H1 (cell line): Measurements from ENCODE around the gene CD37. TPM values are rescaled to one million over a fixed set of nuclear protein-coding genes. Genes with fewer than 3 reads are reported as not detected.
A peak's percentile ranks its signal among the peaks of the same experiment; 100 is the strongest.

Source experiments
- CTCF ChIA-PET: fragments of 300-600 bp; sonication (Branson Sonifier 250); formaldehyde crosslinking; loops from one replicate; lab custom pipeline; 2021; ENCODE audit not compliant: partially characterized antibody; lab: Charles Lee
- POLR2A ChIA-PET: fragments of 300-600 bp; sonication (Branson Sonifier 250); formaldehyde crosslinking; loops from one replicate; lab custom pipeline; 2021; ENCODE audit warnings: inconsistent platforms; ENCODE audit not compliant: partially characterized antibody; lab: Charles Lee
- DNase-seq, 2 experiments: peaks; one replicate each; pipeline versions ENCODE4 v3.0.0 to v3.0.0-alpha.2; 2010 to 2022; ENCODE audit warnings: low spot score in 2 of 2, low read depth in 1 of 2, mixed read lengths in 1 of 2
- FAIRE-seq: peaks from 2 replicates; lab custom pipeline; 2011; peaks lifted over from hg19 to GRCh38; lab: Jason Lieb, UNC
- H2AFZ ChIP-seq: 2 replicates; pipeline ENCODE4 v1.8.1; 2012; ENCODE audit warnings: low read length, inconsistent platforms
- H2AK5ac ChIP-seq: 2 replicates; pipeline ENCODE4 v1.6.1; 2013; ENCODE audit warnings: low read depth, low read length
- H2BK120ac ChIP-seq: replicated peaks from 2 replicates; pipeline ENCODE3; 2013; ENCODE audit warnings: low read depth, low read length, inconsistent platforms
- H2BK12ac ChIP-seq: 2 replicates; pipeline ENCODE4 v1.6.1; 2013; ENCODE audit warnings: low read depth, low read length
- H2BK15ac ChIP-seq: 2 replicates; pipeline ENCODE4 v1.6.1; 2013; ENCODE audit warnings: low read length
- H2BK20ac ChIP-seq: 2 replicates; pipeline ENCODE4 v1.6.1; 2013; ENCODE audit warnings: low read length
- H2BK5ac ChIP-seq: 2 replicates; pipeline ENCODE4 v1.6.1; 2013; ENCODE audit warnings: low read depth, low read length
- H3K14ac ChIP-seq: 2 replicates; pipeline ENCODE4 v1.6.1; 2013; ENCODE audit warnings: inconsistent platforms; ENCODE audit not compliant: insufficient read length
- H3K18ac ChIP-seq: 2 replicates; pipeline ENCODE4 v1.6.1; 2013; ENCODE audit warnings: low read length; ENCODE audit errors: extremely low read depth
- H3K23ac ChIP-seq: 2 replicates; pipeline ENCODE4 v1.6.1; 2013; ENCODE audit warnings: inconsistent platforms; ENCODE audit not compliant: insufficient read length
- H3K23me2 ChIP-seq: 2 replicates; pipeline ENCODE4 v1.6.1; 2013; ENCODE audit warnings: low read depth, low read length
- H3K27ac ChIP-seq: 2 replicates; pipeline ENCODE4 v1.6.1; 2011; ENCODE audit warnings: low read depth, low read length, inconsistent platforms
- H3K27me3 ChIP-seq, 4 experiments: replicated peaks in 1 of 4; 1 replicate in 1 of 4; 2 replicates in 3 of 4; pipeline versions ENCODE4 v1.6.1 to v1.8.1; 2011 to 2013; ENCODE audit warnings: low read length in 3 of 4, mild to moderate bottlenecking in 3 of 4, inconsistent platforms in 2 of 4, mixed read lengths in 2 of 4, moderate library complexity in 1 of 4; ENCODE audit not compliant: control insufficient read depth in 3 of 4, insufficient read depth in 3 of 4; ENCODE audit errors: extremely low read depth in 1 of 4
- H3K36me3 ChIP-seq, 4 experiments: 2 replicates each; pipeline versions ENCODE4 v1.6.1 to v1.8.1; 2011 to 2013; ENCODE audit warnings: mild to moderate bottlenecking in 4 of 4, low read length in 3 of 4, moderate library complexity in 2 of 4, control low read depth in 1 of 4, inconsistent platforms in 1 of 4; ENCODE audit not compliant: insufficient read depth in 4 of 4, control insufficient read depth in 2 of 4
- H3K4ac ChIP-seq: replicated peaks from 2 replicates; pipeline ENCODE3; 2013; ENCODE audit warnings: low read length, low read depth, mixed read lengths, inconsistent platforms; ENCODE audit not compliant: insufficient read length
- H3K4me1 ChIP-seq, 4 experiments: replicated peaks in 1 of 4; 1 replicate in 1 of 4; 2 replicates in 3 of 4; pipeline versions ENCODE4 v1.6.1 to v1.8.1; 2011 to 2013; ENCODE audit warnings: low read length in 3 of 4, inconsistent platforms in 2 of 4, mixed read lengths in 1 of 4; ENCODE audit not compliant: insufficient read depth in 4 of 4, control insufficient read depth in 3 of 4
- H3K4me2 ChIP-seq, 2 experiments: 2 replicates each; pipeline versions ENCODE4 v1.6.1 to v1.8.1; 2011 to 2013; ENCODE audit warnings: low read depth in 2 of 2, low read length in 2 of 2, control low read depth in 1 of 2, inconsistent platforms in 1 of 2, mild to moderate bottlenecking in 1 of 2; ENCODE audit not compliant: insufficient read depth in 1 of 2
- H3K4me3 ChIP-seq, 4 experiments: fragments of 200-600, 300-600 bp in 1 of 4; sonication (generic), shearing (Covaris generic), sonication (Bioruptor Twin) in 1 of 4; 2 replicates each; pipeline versions ENCODE4 v1.5.1 to v1.8.1; 2011 to 2016; ENCODE audit warnings: low read length in 4 of 4, low read depth in 3 of 4, control low read depth in 2 of 4, inconsistent platforms in 2 of 4, mild to moderate bottlenecking in 2 of 4, mixed read lengths in 1 of 4, moderate library complexity in 1 of 4; ENCODE audit not compliant: insufficient read depth in 2 of 4; ENCODE audit errors: extremely low read depth in 1 of 4
- H3K56ac ChIP-seq: replicated peaks from 2 replicates; pipeline ENCODE3; 2013; ENCODE audit warnings: low read depth, mild to moderate bottlenecking, mixed read lengths, low read length, inconsistent platforms; ENCODE audit not compliant: insufficient read length
- H3K79me1 ChIP-seq: 2 replicates; pipeline ENCODE4 v1.6.1; 2013; ENCODE audit warnings: low read depth, low read length, control low read depth
- H3K79me2 ChIP-seq, 2 experiments: 2 replicates each; pipeline versions ENCODE4 v1.6.1 to v1.8.1; 2012 to 2013; ENCODE audit warnings: low read length in 2 of 2, mild to moderate bottlenecking in 2 of 2, inconsistent platforms in 1 of 2; ENCODE audit not compliant: insufficient read depth in 2 of 2, control insufficient read depth in 1 of 2
- H3K9ac ChIP-seq, 4 experiments: replicated peaks in 1 of 4; 1 replicate in 1 of 4; 2 replicates in 3 of 4; pipeline versions ENCODE4 v1.6.1 to v1.8.1; 2011 to 2013; ENCODE audit warnings: low read depth in 3 of 4, low read length in 3 of 4, control low read depth in 2 of 4, mild to moderate bottlenecking in 2 of 4, moderate library complexity in 2 of 4, inconsistent platforms in 1 of 4; ENCODE audit errors: extremely low read depth in 1 of 4
- H3K9me3 ChIP-seq, 2 experiments: 2 replicates each; pipeline versions ENCODE4 v1.6.1 to v1.8.1; 2012 to 2013; ENCODE audit warnings: mild to moderate bottlenecking in 2 of 2, moderate library complexity in 2 of 2, control low read depth in 1 of 2, inconsistent platforms in 1 of 2, low read depth in 1 of 2, low read length in 1 of 2, mixed read lengths in 1 of 2; ENCODE audit not compliant: insufficient read depth in 2 of 2
- H4K20me1 ChIP-seq, 2 experiments: replicated peaks in 1 of 2; 2 replicates each; pipeline versions ENCODE3 to v1.8.1; 2011 to 2013; ENCODE audit warnings: inconsistent platforms in 2 of 2, low read length in 2 of 2, mild to moderate bottlenecking in 1 of 2; ENCODE audit not compliant: insufficient read depth in 2 of 2, control insufficient read depth in 1 of 2
- H4K5ac ChIP-seq: 2 replicates; pipeline ENCODE4 v1.6.1; 2013; ENCODE audit warnings: low read length, low read depth, mixed read lengths, inconsistent platforms; ENCODE audit not compliant: insufficient read length
- H4K8ac ChIP-seq: 2 replicates; pipeline ENCODE4 v1.8.0; 2013; ENCODE audit warnings: mild to moderate bottlenecking, moderate library complexity, low read length, inconsistent platforms; ENCODE audit not compliant: insufficient read depth; ENCODE audit errors: extremely low read depth
- H4K91ac ChIP-seq: replicated peaks from 2 replicates; pipeline ENCODE3; 2013; ENCODE audit warnings: low read length, mixed read lengths, inconsistent platforms; ENCODE audit not compliant: insufficient read length
- HDAC2 ChIP-seq, 2 experiments: fragments of 300-600 bp in 1 of 2; sonication (generic) in 1 of 2; IDR thresholded peaks; 2 replicates each; pipeline ENCODE4 v1.6.1; 2011 to 2012; ENCODE audit warnings: low read depth in 2 of 2, low read length in 2 of 2, mild to moderate bottlenecking in 2 of 2, moderate library complexity in 2 of 2, borderline replicate concordance in 1 of 2, inconsistent platforms in 1 of 2
- JUND ChIP-seq: IDR thresholded peaks from 2 replicates; pipeline ENCODE4 v1.6.1; 2011; ENCODE audit warnings: mild to moderate bottlenecking, improper control_type of control experiment, low read length
- PHF8 ChIP-seq: fragments of 200-600 bp; sonication (generic); conservative IDR thresholded peaks from 2 replicates; pipeline ENCODE4 v1.7.1; 2012; ENCODE audit warnings: low read depth, mild to moderate bottlenecking, inconsistent platforms, low read length, moderate library complexity
- RBBP5 ChIP-seq: IDR thresholded peaks from 2 replicates; pipeline ENCODE4 v1.7.1; 2012; ENCODE audit warnings: low read depth, mild to moderate bottlenecking, inconsistent platforms, low read length, moderate library complexity, borderline replicate concordance
- SAP30 ChIP-seq: fragments of 300-600 bp; sonication (generic); IDR thresholded peaks from 2 replicates; pipeline ENCODE4 v1.7.1; 2012; ENCODE audit warnings: low read length, moderate library complexity, mild to moderate bottlenecking, inconsistent platforms; ENCODE audit not compliant: insufficient read depth, insufficient replicate concordance
- SIRT6 ChIP-seq: IDR thresholded peaks from one replicate; pipeline ENCODE4 v1.7.1; 2012; ENCODE audit warnings: low read length, inconsistent platforms
- SP2 ChIP-seq: IDR thresholded peaks from 2 replicates; pipeline ENCODE4 v1.6.1; 2012; ENCODE audit warnings: mild to moderate bottlenecking, low read length, inconsistent platforms
- USF2 ChIP-seq: IDR thresholded peaks from 2 replicates; pipeline ENCODE4 v1.6.1; 2011; ENCODE audit warnings: low read length, improper control_type of control experiment
- WGBS, 2 experiments: shearing (Covaris generic) in 1 of 2; methylation state at CpG; one replicate each; pipeline versions ENCODE4 v1.1.6 to v1.1.7; 2013 to 2015; ENCODE audit warnings: low lambda C conversion rate in 2 of 2, mixed read lengths in 2 of 2, inconsistent platforms in 1 of 2, low coverage in 1 of 2, missing lambda C conversion rate in 1 of 2; ENCODE audit not compliant: insufficient replicate concordance in 2 of 2, insufficient coverage in 1 of 2, insufficient read length in 1 of 2; ENCODE audit errors: extremely low coverage in 1 of 2, missing lambda C conversion rate in 1 of 2; 5-methylcytosine and 5-hydroxymethylcytosine counted together
- polyA plus RNA-seq, 7 experiments: library from polyadenylated mRNA; depleted of rRNA in 3 of 7; stranded (reverse) in 5 of 7; unstranded in 2 of 7; fragments of >200 nt in 5 of 7; fragments of 200-250 nt in 2 of 7; gene quantifications; 1 replicate in 5 of 7; 2 replicates in 1 of 7; 4 replicates in 1 of 7; pipeline versions ENCODE4 v1.2.1 to v1.2.3, GENCODE V29; 2011 to 2013; ENCODE audit warnings: missing spikeins in 2 of 7, mixed read lengths in 2 of 7
- total RNA-seq: library from RNA; stranded (reverse); fragmentation: NEBNext Ultra II Directional; extraction: Animal tissue kit (Norgen Biotek cat#: 25700); gene quantifications from 2 replicates; pipeline ENCODE4 v1.2.1, GENCODE V29; 2021
- TF ChIP-seq, protein P1 (sequence below), 3 experiments: IDR thresholded peaks; 1 replicate in 2 of 3; 2 replicates in 1 of 3; pipeline versions ENCODE4 v1.5.1 to v1.6.1; 2011; ENCODE audit warnings: low read length in 3 of 3, mild to moderate bottlenecking in 3 of 3, inconsistent platforms in 2 of 3, low read depth in 1 of 3, moderate library complexity in 1 of 3; ENCODE audit not compliant: insufficient read depth in 1 of 3; ENCODE audit errors: control extremely low read depth in 1 of 3

Gene CD37
- total and polyA plus RNA-seq, 2 of the 8 experiments (the other 6 are each of a cell fraction or from before 2014, with no cell fraction given): not detected

DNA sequence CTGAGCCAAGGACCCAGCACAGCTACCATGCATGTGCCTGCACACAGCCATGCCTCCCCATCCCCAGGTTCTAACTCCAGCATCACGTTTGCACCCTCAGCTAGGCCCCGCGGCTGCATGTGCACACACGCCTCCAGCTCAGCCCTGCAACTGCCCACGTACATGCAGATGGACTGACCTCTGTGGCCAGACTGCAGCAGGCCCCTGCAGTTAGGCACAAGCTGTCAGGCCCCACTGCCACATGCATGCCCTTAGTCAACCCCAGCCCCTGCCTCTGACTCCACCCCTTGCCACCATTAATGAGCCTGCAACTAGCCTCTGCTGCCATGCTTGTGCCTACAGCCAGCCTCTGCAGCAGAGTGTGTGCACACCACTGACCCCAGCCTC lies 33.3 kb upstream of the CD37 start:
- 85% methylated on average over 5 of the region's 5 CpGs; no CpG with 5 or more reads in 1 of the 2 experiments for WGBS, 2 experiments
- TF ChIP-seq, protein P1, sequence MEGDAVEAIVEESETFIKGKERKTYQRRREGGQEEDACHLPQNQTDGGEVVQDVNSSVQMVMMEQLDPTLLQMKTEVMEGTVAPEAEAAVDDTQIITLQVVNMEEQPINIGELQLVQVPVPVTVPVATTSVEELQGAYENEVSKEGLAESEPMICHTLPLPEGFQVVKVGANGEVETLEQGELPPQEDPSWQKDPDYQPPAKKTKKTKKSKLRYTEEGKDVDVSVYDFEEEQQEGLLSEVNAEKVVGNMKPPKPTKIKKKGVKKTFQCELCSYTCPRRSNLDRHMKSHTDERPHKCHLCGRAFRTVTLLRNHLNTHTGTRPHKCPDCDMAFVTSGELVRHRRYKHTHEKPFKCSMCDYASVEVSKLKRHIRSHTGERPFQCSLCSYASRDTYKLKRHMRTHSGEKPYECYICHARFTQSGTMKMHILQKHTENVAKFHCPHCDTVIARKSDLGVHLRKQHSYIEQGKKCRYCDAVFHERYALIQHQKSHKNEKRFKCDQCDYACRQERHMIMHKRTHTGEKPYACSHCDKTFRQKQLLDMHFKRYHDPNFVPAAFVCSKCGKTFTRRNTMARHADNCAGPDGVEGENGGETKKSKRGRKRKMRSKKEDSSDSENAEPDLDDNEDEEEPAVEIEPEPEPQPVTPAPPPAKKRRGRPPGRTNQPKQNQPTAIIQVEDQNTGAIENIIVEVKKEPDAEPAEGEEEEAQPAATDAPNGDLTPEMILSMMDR (IDR thresholded peaks at IDR 0.05; ENCODE audit: control extremely low read depth in 1 of 3, insufficient read depth in 1 of 3, low read depth in 1 of 3, low read length in 3 of 3): no peak
- TF ChIP-seq SIRT6 (no peak), HDAC2 (IDR thresholded peaks at IDR 0.05; ENCODE audit: borderline replicate concordance in 1 of 2, low read depth in 2 of 2, low read length in 2 of 2) (no peak), SAP30 (no peak), JUND (no peak), SP2 (no peak), RBBP5 (no peak), USF2 (no peak), PHF8 (no peak)

More for the DNA sequence above, 33.3 kb upstream of the CD37 start:
- Histone ChIP-seq H4K91ac (no peak overlapping the region), H4K8ac (peak overlapping the region; percentile 53; the same call in 1 of the 2 replicates), H3K4me1 (no peaks in the 10 kb centered on the region; a peak in 2 of 7 replicates), H2AFZ (no peak overlapping the region), H3K23ac (no peak overlapping the region), H2BK120ac (no peak overlapping the region), H2BK5ac (no peak overlapping the region), H3K4me3 (no peak overlapping the region), H4K20me1 (no peaks in the 10 kb centered on the region), H3K9me3 (no peaks in the 10 kb centered on the region), H2AK5ac (no peak overlapping the region), H3K23me2 (no peaks in the 10 kb centered on the region), H3K27ac (no peak overlapping the region), H3K18ac (no peak overlapping the region), H2BK20ac (no peak overlapping the region), H3K56ac (no peak overlapping the region), H3K4me2 (no peak overlapping the region), H2BK12ac (peak overlapping the region; percentile 82; the same call in 1 of the 2 replicates), H3K36me3 (no peaks in the 10 kb centered on the region), H3K9ac (no peak overlapping the region), H3K14ac (no peak overlapping the region), H2BK15ac (no peak overlapping the region; the same call in 1 of the 2 replicates), H3K27me3 (no peaks in the 10 kb centered on the region), H3K79me2 (no peaks in the 10 kb centered on the region), H3K79me1 (no peaks in the 10 kb centered on the region), H4K5ac (no peak overlapping the region), H3K4ac (no peak overlapping the region)
- DNase-seq (peak in 1 of 2 experiments; percentile 38), FAIRE-seq (no peak)
- POLR2A ChIA-PET: interaction anchor here (0.6 to 1.7 kb wide), 4 partner anchors 12 to 36 kb away, joined by 3 to 7 read pairs (median 4); no protein-coding TSS in a partner anchor
- CTCF ChIA-PET: interaction anchor here (0.7 to 3.3 kb wide), 47 partner anchors 8 to 322 kb away, joined by 3 to 29 read pairs (median 5); partner anchors contain the start of gene CD37
